ENCODE results near the gene PIAS3. TPM values are rescaled to one million over a fixed set of nuclear protein-coding genes. Genes with fewer than 3 reads are reported as not detected.

PIAS3 gene
- total RNA-seq, 1 donor from 2014 or later: 15.7 TPM

DNA sequence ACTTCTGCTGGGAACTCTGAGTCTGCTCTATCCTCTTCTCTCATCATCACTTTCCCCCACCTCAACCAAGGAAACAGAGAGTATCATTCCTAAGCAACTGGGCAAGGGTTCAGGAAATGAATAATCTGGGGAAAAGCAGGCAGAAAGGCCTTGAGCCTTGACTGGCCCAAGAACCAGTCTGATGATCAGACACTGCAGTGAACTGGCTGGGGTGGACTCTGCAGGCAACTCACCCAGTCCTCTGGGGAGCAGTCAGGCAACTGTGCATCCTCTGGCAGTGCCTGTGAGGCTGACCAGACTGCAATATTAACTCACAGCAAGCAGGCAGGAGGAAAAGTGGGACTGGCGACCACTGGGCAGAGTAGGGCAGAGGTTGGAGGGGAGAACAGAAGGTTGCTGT lies 25.8 kb upstream of the PIAS3 start:
- intact Hi-C loops (cut with DNase I): no loop called here
- DNase-seq (ENCODE audit: missing footprints) (no peak), ATAC-seq (no peak)

- ATAC-seq (no peak), DNase-seq (ENCODE audit: missing footprints) (no peak)
- intact Hi-C loops (cut with DNase I): no loop called here
Measured at GRCh38 chr1:145879775-145880174, 20.9 kb upstream of the PIAS3 start.

GRCh38 chr1:145878724-145879123 lies 19.8 kb upstream of the PIAS3 start:
- no peak for ATAC-seq
- intact Hi-C loops (cut with DNase I): no loop called here
- no peak for DNase-seq (ENCODE audit: missing footprints)

DNA sequence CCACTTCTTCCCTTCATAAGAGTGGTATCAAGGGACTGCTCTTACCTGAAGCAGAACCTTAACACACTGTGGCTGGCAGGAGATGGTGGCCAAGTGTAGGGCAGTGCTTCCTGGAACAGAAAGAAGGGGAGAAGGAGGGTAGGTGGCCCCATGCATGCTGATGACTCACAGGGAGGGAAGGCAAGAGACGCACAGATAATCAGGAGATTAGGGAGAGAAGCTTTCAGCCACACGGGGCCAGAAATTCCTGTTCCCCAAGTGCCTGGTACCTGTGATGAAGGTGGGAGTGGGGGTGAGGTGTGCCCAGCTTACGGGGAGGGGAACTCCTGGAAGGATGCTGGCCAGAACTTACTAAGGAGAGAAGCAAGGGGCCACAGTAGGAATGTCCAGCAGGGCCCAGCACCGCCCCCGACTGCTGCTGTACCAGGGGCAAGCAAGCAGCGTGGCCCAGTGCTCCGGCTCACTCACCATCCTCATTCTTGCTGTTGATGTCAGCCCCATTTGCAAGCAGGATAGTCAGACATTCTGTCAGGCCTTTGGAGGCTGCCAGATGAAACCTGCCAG lies 19.1 kb upstream of the PIAS3 start:
- DNase-seq (ENCODE audit: missing footprints): no peak
- no peak for ATAC-seq
- intact Hi-C loops (cut with DNase I): no loop called here

- intact Hi-C loops (cut with DNase I): no loop called here
- ATAC-seq (no peak), DNase-seq (ENCODE audit: missing footprints) (no peak)
Measured at GRCh38 chr1:145874646-145875045, 15.8 kb upstream of the PIAS3 start.

GRCh38 chr1:145871994-145872924 lies 13.4 kb upstream of the PIAS3 start:
- ATAC-seq (peak; percentile 87), DNase-seq (ENCODE audit: missing footprints) (peak; percentile 83)
- intact Hi-C loops (cut with DNase I): no loop called here

DNA sequence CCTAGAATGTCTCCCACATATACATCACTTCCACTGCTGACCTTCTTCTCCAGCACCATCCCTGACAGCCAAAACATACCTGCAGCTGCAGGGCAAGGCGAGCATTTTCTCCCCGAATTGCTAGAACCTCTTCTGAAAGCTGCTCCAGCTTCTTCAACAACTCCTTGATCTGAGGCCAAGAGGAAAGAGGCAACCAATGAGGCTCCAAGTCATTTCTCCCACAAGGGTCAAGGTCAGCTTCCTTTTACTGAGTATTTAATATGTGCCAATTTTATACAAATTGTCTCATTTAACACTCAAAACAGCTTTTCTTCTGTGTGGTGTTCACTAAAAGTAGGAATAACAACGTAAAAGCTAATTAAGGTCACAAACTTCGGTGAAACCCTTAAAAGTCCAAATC lies 9.4 kb upstream of the PIAS3 start:
- no peak for ATAC-seq
- intact Hi-C loops (cut with DNase I): no loop called here
- DNase-seq (ENCODE audit: missing footprints): no peak

DNA sequence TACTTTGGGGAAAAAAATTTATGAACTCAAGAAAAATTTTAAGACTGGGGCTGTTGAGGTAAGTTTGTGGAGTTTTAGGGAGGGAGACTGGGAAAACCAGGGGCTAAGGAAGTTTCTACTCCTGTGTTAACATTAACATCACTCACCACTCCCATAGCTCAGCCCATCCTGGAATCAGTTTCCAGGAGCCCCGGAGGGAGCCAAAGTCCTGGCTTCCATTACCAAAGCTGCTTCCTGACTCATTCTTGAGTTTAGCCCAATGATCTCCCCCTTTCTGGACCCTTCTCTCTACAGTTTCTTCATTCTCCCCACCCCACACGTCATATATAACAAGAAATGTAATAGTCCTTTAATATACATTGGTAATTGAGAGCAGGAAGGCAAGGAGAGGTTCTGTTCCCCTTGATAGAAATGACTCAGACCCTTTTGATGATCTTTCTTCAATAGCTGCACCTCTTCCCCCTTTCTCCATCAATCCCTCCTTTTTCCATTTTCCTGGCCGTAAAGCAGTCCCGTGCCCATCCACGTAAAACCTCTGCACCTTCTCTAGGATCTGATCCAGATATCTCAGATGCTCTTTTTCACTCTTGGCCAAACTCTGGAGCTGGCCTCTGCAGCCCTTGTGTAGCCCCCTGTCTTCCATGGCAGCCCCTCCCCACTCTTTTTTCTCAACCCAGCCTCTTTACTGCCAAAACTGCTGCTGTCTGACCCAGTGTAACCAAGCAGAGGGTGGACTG lies 4.6 kb upstream of the PIAS3 start:
- DNase-seq (ENCODE audit: missing footprints) (no peak), ATAC-seq (no peak)
- intact Hi-C loops (cut with DNase I): no loop called here

- intact Hi-C loops (cut with DNase I): loop anchor here (2.0 kb wide), 1 partner anchor 31 kb away; no protein-coding TSS in a partner anchor
- peak; percentile 92 for ATAC-seq
- DNase-seq (ENCODE audit: missing footprints): peak; percentile 95
Measured at GRCh38 chr1:145859491-145860023, 676 bp upstream of the PIAS3 start.

GRCh38 chr1:145858238-145858900 lies 512 bp downstream of the PIAS3 start:
- DNase-seq (ENCODE audit: missing footprints) (peak; percentile 78), ATAC-seq (peak; percentile 20)
- intact Hi-C loops (cut with DNase I): loop anchor here (2.0 kb wide), 1 partner anchor 32 kb away; no protein-coding TSS in a partner anchor

DNA sequence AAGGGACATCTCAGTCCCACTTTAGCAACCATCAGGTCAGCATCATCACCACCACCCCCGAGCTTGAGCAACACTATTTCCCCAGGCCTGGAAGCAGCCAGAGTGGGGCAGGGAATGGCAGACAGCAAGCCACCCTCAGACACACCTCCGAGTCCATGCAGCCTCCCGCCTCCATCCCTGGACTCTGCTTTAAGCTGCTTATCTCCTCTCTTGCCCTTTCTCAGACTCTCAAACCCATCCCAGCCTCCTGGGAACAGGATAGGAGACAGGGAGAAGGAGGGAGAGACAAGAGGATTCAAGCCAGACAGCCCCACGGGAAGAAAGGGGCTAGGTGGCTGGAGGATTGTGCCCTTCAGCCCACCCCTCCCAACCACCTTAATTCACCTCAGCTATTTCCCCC lies 1.7 kb downstream of the PIAS3 start:
- DNase-seq (ENCODE audit: missing footprints): no peak
- ATAC-seq: no peak
- intact Hi-C loops (cut with DNase I): no loop called here

DNA sequence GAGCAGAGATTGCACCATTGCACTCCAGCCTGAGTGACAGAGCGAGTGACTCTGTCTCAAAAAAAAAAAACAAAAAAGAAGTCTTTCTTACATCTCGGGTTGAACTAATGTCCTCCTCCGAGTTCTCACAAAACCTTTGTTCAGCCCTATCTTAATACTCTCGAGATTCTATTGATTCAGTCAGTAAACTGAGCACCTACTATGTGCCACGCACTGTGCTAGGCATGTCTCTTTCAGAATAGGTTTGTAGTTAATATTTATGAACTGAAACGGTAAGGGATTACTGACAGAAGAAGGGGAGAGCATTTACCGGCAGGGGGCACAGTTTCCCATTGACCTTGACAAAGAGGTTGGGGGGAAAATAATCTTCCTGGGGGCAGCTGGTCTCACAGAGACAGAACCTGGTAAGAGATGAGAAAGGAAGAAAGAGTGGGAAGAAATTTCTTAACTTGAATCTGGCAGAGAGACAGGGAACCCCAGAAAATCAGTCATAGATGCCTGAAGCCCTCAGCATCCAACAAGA lies 3.4 kb downstream of the PIAS3 start:
- DNase-seq (ENCODE audit: missing footprints) (no peak), ATAC-seq (no peak)
- intact Hi-C loops (cut with DNase I): no loop called here

DNA sequence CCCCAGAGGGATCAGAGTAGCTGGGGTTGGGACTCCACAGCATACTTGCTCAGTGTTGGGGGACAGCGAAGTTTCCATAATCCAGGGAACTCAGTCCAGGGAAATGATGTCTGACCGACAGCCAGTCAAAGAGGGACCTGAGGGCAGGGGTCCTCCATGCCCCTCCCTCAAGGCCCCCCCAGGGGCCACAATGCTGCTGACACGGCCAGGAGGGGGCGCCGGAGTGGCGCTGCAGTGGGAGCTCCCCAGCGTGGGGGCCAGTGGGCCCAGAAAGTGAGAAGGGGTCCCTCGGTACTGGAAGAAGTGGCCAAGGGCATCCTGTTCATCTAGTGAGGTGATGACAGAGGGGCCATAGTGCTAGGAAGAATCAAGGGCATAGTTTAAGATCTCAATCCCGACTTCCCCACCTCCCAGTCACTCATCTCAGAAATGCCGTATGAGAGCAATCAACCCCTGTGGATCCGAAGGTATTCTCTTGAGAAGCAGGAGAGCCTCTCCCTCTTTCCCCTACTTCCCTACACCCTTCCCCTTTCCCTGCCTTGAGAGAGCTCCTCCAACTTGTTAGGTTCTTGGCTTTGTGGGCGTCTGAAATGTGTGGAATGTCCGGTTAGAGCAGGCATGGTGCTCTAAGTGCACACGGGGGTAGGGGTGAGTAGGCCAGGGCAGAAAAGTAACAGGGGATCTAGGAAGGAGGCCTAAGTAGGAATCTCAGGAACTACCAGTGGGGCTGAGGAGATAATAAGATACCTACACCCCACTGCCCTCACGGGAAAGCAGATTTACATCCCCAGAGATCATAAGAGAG lies 9.3 kb downstream of the PIAS3 start:
- no peak for ATAC-seq
- intact Hi-C loops (cut with DNase I): loop anchor here (5.0 kb wide), 1 partner anchor 113 kb away; the partner anchor contains the start of genes ANKRD34A and POLR3GL

GRCh38 chr1:145847827-145848226 lies 11.1 kb downstream of the PIAS3 start:
- DNase-seq (ENCODE audit: missing footprints): no peak
- no peak for ATAC-seq
- intact Hi-C loops (cut with DNase I): loop anchor here (5.0 kb wide), 1 partner anchor 114 kb away; the partner anchor contains the start of genes ANKRD34A and POLR3GL

More for the DNA sequence above, 9.3 kb downstream of the PIAS3 start:
- no peak for DNase-seq (ENCODE audit: missing footprints)

- no peak for DNase-seq (ENCODE audit: missing footprints)
- intact Hi-C loops (cut with DNase I): loop anchor here (1.0 to 5.0 kb wide), 2 partner anchors 64 to 116 kb away; partner anchors contain the start of genes ANKRD34A, ITGA10 and POLR3GL
- peak; percentile 40 for ATAC-seq
Measured at GRCh38 chr1:145846201-145846612, 12.7 kb downstream of the PIAS3 start.

GRCh38 chr1:145845514-145846161 lies 13.2 kb downstream of the PIAS3 start, which contains the start of gene NUDT17:
TSS of gene NUDT17 (plus strand) at chr1:145845630. CDS start at chr1:145845641, 11 bp downstream.
- DNase-seq (ENCODE audit: missing footprints) (peak; percentile 94), ATAC-seq (peak; percentile 87)
- intact Hi-C loops (cut with DNase I): loop anchor here (1.0 to 5.0 kb wide), 3 partner anchors 65 to 167 kb away; partner anchors contain the start of genes ANKRD34A, ITGA10 and POLR3GL

DNA sequence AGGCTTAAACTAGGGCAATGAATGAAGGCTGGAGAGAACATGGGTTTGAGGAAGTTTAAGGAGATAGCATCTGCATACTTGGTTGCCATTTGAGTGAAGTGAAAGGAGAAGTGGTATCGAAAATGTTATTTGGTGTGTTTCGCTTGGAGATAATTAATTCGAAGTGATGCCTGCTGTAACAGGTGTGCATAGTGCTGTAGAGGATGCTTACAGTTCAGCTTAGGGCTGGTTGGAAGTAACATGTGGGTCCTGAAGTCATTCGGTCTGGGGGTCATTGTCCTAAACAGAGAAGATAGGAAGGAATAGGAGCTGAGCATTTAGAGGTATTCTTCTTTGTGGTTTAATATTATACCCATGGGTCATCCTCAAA lies 13.8 kb downstream of the PIAS3 start:
- DNase-seq (ENCODE audit: missing footprints): no peak
- intact Hi-C loops (cut with DNase I): loop anchor here (2.0 to 5.0 kb wide), 2 partner anchors 117 to 168 kb away; partner anchors contain the start of genes ANKRD34A and POLR3GL
- peak; percentile 33 for ATAC-seq
